Ramos (cell line): ENCODE measurements around the gene GMPR.
"Not testable (repeated sequence)": the region's sequence is repeated elsewhere in the genome, so short reads cannot be mapped to it uniquely, and the experiment has no call there.

Source experiments
- in situ Hi-C: fragments of 300-500 bp; cut with MboI; formaldehyde crosslinking; loops from one replicate; pipeline ENCODE4 v1.14.3; 2022; ENCODE audit warnings: low sequenced_read_pairs; ENCODE audit not compliant: unreplicated experiment

GMPR gene

DNA sequence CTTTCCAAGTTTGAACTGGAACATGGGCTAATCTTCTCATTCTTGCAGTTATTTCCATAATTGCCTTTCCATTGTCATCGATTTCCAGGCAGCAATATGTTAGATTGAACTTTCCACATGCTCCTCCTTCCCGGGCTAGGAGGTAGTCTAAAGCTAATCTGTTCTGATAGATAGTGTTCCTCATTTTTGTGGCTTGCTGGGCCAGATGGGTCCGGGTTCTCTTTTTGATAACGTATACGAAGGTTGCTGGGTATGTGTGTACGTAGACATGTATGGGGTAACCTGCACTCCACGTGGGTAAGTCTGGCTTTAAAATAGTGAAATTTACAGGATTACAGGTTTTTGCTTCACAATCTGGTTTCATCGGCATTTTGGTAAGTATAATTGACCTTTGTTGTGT, 14.0 kb upstream of the GMPR start:
- in situ Hi-C loops = no loop called here

DNA sequence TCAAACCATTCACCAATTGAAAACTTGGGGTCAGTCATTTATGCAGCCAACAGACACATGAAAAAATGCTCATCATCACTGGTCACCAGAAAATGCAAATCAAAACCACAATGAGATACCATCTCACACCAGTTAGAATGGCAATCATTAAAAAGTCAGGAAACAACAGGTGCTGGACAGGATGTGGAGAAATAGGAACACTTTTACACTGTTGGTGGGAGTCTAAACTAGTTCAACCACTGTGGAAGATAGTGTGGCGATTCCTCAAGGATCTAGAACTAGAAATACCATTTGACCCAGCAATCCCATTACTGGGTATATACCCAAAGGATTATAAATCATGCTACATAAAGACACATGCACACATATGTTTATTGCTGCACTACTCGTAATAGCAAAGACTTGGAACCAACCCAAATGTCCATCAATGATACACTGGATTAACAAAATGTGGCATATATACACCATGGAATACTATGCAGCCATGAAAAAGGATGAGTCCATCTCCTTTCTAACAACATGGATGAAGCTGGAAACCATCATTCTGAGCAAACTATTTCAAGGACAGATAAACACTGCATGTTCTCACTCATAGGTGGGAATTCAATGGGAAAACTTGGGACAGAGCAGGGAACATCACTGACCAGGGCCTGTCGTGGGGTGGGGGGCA, 13.2 kb upstream of the GMPR start:
- in situ Hi-C loops = not testable (repeated sequence)

DNA sequence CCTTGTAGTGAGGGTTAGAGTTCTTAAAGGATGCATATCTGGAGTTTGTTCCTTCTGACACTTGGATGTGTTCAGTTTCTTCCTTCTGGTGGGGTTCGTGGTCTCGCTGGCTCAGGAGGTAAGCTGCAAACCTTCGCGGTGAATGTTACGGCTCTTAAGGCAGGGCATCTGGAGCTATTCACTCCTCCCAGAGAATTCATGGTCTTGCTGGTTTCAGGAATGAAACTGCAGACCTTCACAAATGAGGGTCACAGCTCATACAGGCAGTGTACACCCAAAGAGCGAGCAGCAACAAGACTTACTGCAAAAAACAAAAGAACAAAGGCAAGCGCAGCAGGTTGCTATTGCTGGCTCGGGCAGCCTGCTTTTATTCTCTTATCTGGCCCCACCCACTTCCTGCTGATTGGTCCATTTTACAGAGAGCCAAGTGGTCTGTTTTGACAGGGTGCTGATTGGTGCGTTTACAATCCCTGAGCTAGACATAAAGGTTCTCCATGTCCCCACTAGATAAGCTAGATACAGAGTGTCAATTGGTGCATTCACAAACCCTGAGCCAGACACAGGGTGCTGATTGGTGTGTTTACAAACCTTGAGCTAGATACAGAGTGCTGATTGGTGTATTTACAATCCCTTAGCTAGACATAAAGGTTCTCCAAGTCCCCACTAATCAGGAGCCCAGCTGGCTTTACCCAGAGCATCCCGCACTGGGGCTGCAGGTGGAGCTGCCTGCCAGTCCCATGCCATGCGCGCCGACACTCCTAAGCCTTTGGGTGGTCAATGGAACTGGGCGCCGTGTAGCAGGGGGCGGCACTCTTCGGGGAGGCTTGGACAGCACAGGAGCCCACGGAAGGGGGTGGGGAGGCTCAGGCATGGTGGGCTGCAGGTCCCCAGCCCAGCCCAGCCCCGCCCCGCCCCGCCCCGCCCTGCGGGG, 12.0 kb upstream of the GMPR start:
- in situ Hi-C loops = not testable (repeated sequence)

DNA sequence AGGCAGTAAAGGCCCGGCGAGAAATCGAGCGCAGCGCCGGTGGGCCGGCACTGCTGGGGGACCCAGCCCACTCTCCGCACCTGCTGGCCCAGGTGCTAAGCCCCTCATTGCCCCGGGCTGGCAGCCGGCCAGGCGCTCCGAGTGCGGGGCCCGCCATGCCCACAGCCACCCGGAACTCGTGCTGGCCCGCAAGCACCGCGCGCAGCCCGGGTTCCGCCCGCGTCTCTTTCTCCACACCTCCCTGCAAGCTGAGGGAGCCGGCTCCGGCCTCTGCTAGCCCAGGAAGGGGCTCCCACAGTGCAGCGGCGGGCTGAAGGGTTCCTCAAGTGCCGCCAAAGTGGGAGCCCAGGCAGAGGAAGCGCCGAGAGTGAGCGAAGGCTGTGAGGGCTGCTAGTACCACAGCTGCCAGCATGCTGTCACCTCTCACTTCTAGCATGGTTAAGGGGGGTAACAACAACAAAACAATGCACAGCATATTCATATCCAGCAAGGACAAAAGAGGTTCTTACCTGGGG, 11.3 kb upstream of the GMPR start:
- in situ Hi-C loops = no loop called here

DNA sequence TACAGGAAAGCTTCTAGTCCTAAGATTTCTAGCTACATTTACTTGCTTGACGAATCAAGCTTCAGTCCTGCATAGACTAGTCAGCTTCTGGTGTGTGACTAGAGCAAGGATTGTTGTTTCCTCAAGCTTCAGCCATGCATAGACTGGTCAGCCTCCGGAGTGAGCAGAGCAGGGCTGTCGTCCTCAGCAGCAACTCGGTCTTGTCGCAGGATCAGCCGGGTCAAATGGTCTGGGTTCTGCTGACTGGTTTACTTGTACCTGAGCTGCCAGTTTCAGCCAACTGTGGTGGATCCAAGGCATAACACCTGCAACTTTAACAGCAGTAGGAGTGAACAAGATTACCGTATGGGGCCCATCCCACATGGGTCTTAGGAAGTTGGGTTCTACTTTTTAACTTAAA, 10.8 kb upstream of the GMPR start:
- in situ Hi-C loops = no loop called here

DNA sequence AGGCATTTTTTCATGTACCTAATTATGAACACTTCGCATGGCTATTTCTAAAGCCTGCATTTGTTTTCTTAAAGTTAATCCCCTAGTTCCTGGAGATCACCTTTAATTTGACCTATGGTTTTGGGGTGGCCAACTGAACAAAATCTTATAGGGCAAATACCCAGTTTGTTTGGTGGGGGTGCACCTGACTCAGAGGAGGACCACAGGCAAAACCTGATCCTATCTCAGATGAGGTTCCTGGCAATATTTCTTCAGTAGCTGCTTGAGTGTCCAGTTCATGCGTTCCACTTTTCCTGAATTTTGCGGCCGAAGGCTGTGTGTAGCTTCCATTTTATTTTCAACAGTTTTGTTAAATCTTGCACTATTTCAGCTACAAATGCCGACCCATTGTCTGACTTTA, 10.3 kb upstream of the GMPR start:
- in situ Hi-C loops = no loop called here

DNA sequence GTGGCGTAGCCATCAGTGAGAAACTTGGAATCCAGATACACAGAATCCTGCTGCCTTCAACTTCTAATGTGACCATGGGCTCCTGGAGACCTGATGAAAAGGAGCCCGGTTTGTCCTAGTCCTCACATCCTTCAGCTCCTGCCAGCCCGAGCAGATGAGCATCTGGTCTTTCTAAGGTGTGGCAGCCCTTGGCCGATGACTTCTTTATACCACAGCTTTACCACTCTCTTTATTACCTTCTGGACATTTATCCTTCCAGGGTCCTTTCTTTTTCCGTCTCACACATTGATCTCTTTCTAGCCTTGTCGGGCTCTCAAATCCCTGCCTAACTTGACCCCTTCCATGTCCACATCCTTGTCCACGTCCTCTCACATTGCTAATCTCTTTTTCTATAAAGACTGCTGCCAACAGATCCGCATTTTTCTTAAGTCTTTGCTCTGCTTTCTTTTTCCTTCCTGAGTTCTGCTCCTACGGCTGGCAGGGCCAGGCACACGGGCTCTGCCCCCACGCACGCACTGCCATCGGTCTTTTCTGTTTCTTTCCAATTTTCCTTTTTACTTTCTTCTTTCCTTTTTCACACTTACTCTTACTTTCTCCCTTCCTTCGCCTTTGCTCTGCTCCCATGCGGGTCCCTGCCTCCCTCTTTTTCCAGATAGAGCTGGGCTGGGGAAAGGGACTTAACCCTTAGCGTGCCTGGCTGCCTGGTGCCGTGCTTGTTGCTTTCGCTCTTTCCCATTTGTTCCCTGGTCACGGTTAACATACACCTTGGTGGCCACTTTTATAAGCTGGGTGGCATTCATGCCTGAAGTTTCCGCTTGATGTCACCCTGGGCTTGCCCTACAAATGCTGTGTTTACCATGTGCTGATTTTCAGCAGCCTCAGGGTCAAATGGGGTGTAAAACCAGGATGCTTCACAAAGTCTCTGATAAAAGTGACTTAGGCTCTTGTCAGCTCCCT, 9.4 kb upstream of the GMPR start:
- in situ Hi-C loops = no loop called here

DNA sequence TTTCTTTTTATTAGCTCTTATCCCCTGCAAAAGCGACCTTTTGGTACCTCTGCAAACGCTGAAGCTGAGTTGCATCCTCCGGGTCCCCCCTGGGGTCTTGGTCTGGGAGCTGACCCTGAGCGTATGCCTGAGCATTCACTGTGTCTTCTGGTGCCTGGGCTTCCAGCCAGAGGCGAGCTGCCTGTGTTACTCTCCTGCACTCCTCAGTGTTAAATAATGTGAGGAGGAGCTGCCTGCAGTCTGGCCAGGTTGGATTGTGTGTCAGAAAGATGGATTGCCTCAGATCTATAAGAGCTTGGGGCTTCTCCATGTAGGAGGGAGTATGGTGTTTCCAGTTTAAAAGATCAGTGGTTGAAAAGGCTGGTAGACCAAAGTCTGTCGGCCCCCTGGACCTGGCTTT, 8.7 kb upstream of the GMPR start:
- in situ Hi-C loops = no loop called here

DNA sequence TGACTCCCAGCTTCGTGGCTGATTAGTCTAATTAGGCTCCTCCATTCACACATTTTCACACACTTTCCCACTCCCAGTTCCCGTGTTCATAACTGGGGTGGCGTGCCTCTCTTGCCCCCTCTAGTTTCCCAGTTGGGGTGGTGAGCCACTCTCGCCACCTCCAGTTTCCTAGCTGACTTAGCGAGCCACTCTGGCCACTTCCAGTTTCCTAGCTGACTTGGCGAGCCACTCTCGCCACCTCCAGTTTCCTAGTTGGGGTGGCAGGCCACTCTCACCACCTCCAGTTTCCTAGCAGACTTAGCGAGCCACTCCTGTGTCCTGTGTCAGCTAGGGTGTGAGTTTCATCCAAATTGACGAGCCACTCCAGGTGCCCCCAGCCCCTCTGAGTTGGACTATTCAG, 7.4 kb upstream of the GMPR start:
- in situ Hi-C loops = no loop called here

DNA sequence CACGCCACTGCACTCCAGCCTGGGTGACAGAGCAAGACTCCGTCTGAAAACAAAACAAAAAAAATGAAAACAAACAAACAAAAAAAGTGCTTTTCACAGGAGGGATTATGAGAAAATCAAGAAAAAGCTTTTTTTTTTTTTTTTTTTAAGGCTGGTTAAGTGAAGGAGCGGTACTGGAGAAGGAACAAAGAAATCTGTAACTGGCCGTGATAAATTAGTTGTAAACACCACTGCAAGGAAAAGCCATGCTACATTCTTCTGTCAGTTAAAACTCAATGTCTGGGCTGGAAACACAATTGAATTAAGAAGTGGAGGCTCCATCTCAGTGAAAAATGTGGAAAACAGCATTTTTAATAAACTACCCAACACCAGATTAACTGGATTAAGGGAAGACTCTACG, 6.3 kb upstream of the GMPR start:
- in situ Hi-C loops = no loop called here

DNA sequence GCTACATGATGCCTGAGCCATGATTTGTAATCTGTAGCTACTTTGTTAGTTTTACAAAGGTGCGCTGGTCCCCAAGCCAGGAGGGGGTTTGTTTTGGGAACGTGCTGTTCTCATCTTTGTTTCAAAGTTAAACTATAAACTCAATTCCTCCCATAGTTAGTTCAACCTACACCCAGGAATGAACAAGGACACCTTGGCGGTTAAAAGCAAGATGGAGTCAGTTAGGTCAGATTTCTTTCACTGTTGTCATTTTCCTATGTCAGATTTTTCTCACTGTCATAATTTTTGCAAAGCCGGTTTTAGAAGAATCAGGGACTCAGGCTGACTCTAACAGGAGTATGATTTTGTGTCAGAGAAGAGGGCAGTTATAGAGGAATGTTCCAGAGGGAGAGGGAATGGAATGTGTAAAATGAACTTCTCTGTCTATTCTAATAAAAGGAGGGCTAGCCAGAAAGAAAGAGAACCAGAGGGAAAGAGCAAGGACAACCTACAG, 2.3 kb upstream of the GMPR start:
- in situ Hi-C loops = no loop called here

DNA sequence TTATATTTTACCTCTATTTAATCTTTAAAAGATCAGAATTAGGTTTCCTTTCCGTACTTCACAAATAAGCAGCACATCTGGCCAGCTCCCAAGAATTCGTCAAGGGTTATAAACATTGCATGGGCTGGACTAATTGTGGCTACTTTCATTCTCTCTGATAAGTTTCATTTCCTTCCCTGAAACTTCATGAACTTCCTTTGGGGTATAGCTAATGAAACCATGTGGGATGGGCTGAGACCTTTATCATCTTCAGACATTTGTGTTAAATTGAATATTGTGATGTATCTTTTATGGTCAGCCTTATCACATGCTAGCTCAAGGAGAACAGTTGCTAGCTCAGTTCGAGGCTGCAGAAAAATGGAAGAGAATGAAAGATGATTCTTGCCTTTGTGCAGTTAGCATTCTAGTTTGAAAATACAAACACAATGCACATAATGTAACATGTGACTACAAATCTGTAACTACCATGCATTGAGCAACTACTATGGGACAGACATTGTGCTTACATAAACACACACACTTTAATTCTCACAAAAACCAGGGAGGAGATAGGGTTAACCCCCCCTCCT, 1.7 kb upstream of the GMPR start:
- in situ Hi-C loops = no loop called here

DNA sequence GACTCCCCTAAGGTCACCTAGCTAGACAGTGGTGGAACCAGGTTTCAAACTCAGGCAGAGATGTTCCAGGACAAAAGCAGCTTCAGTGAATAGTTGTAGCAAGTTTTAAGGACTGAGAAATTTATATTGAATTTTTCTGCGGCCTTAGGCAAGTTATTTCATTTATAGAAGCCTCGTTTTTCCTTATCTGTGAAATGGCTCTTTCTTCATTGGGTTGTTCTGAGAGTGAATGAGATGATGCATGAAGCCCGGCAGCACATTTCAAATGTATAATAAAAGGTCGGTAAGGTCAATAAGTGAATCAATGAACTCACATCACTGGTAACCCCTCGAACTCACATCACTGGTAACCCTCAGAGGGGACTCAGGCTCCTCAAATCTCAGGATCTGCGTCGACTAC, 1.1 kb upstream of the GMPR start:
- in situ Hi-C loops = no loop called here

DNA sequence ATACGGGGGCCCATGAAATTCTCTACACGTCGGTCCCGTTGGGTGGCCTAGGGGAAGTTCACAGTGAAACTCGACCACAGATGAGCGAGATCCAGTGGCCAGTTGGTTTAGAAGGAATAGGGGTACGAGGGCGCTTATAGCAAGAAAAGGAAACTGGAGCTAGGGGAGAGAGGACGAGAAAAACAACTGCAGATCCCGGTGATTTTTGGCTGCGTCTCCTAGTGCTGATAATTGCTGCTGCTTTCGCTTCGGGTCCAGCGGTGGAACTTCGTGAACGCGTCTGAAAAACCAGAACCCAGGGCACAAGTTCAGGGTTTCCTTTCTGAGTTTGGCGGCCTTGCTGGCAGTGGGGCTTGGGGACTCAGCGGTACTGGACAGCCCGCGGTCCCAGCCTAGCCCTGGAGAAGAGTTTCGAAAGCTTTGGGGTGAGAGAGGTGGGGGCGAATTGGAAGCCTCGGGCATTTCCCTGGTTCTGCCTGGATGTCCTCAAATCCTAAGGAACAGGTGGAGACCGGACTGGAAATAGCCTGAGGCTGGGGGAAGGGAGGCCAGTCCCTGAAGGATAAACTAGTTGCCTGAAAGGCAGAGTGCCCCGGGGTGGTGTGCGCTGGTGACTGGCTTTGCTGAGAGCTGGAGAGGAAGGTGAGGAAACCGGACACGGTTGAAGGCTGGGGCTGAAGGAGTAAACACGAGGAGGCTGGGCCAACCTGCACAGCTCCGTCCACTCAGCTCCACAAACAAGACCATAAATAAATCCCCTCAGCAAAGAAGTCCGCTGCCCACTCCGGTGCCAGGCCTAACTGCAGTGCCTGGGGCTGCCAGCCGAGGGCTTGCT, 793 bp downstream of the GMPR start:
- in situ Hi-C loops = no loop called here

DNA sequence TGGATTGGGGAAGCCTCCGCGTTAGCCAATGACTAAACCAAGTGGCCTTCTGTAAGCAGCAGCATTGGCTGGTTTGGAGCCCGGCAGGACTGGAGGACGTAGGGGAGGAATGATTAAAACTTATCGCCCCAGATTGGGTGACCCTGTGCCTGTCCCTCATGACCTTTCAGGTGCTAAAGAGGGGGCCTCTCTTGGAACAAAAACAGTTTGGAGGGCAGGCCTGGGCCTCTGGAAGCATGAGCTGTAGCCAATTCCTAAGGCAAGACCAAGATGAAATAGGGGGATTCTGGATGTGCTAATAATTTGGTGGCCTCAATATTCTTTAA, 1.4 kb downstream of the GMPR start:
- in situ Hi-C loops = no loop called here

DNA sequence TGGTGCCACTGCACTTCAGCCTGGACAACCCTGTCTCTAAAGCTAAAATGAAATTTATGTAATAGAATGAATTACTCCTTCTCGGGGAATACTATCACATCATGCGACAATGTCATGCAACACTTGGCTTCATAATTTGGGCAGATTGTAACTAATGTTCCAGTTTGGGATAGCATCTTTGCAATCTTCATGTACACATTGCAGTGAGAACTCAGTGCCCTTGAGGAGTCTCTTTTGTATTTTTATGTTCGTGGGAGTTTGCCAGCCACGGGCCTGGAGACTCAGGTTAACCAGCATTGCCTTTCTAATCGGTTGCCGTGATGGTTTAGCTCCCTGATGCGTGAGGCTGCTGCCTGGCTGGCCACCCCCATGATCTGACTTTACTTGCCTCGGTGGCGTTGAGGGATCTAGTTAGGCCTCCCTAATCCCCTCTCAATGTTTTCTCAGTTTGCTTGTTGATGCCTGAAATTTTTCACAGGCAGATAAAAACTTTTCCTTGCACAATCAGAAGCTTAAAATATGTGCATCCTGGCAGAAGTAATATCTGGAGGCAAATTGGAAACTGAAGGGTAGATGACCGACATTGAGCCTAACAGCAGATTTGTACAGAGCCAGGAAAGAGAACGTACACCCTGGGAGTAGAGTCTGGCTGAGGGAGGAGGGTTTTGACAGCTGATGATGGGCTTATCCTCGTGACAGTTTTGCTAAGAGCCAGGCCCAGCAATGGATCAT, 2.4 kb downstream of the GMPR start:
- in situ Hi-C loops = no loop called here

DNA sequence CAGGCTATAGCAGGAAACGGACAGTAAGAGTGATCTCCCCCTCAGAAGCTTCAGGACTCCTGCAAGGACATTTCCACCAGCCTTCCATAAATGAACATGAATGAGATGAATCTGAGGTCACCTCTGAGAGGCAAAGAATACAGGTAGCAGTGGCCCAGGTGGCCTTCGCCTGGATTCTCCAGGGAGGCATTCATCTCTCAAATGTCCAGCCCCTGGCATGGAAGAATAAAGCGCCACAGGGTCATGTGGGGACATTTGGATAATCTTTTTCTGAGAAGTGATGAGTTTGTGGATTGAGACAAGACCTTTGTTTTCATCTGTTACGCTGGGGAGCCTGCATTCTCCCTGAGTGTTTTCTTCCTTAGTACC, 2.9 kb downstream of the GMPR start:
- in situ Hi-C loops = no loop called here

DNA sequence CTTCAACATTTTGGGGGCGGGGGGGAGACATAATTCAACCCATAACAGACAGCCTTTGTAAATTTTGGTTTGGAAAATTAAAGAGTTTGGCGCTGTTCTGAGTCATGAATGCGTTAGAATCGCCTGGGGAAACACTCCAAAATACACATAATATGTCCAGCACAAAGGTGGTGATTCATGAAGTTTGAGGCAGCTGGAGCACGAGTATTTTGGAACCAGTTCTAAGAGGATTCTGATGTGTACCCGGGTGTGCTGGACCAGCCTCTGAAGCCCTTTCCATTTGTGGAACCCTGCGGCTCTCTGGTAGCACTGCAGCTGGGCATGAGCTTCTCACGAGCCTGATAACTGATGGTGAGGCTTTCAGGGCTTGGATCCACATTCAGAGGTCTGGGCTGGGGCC, 4.7 kb downstream of the GMPR start:
- in situ Hi-C loops = no loop called here

DNA sequence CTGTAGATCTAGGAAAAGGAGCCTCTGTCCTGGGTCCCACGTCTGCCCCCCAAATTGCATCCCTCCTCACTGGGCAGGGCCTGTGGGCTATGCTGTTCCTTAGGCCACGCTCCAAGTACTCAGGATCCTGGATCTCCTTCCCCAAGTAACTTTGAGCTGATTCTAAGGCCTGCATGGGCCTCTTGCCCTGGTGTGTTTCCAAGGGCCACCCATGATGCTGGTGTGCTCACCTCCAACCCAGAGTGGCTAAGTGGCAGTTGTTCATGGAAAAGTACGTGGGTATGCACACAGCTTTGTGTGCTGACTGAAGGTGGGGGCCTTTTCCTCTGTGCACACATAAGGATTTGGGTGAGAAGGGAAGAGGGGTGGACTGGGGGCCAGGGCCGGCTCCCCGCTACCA, 5.3 kb downstream of the GMPR start:
- in situ Hi-C loops = no loop called here
